Endothelial cell of umbilical vein (primary cell): Measurements from ENCODE around the gene VAV3. TPM values are rescaled to one million over a fixed set of nuclear protein-coding genes. Genes with fewer than 3 reads are reported as not detected.

ENCODE experiments used
- BruUV-seq: library from RNA; stranded (reverse); fragments of 400-500 nt; replicated peaks from 2 replicates; lab custom pipeline; 2021; lab: Mats Ljungman, UMichigan
- CTCF ChIA-PET: fragments of 300-600, 350-600 bp; sonication (Branson Sonifier 250); formaldehyde crosslinking; loops from one replicate; lab custom pipeline; 2021; ENCODE audit warnings: antibody characterized with exemption, inconsistent platforms; lab: Charles Lee
- POLR2A ChIA-PET: fragments of 300-600, 350-600 bp; sonication (Branson Sonifier 250); formaldehyde crosslinking; loops from one replicate; lab custom pipeline; 2021; ENCODE audit warnings: antibody characterized with exemption, inconsistent platforms; lab: Charles Lee
- DNase-seq: peaks from one replicate; pipeline ENCODE4 v3.0.0-alpha.2; 2011; ENCODE audit warnings: low read depth, low spot score
- FAIRE-seq: peaks from 2 replicates; lab custom pipeline; 2011; peaks lifted over from hg19 to GRCh38; lab: Jason Lieb, UNC
- H2AFZ ChIP-seq: 2 replicates; pipeline ENCODE4 v1.6.0; 2012; ENCODE audit warnings: low read depth, low read length, control low read depth, inconsistent platforms
- H3K27ac ChIP-seq: 2 replicates; pipeline ENCODE4 v1.5.1; 2011; ENCODE audit warnings: low read depth, mild to moderate bottlenecking, control low read depth, low read length, moderate library complexity; ENCODE audit not compliant: insufficient read depth
- H3K27me3 ChIP-seq, 2 experiments: 2 replicates each; pipeline versions ENCODE4 v1.6.0 to v1.6.1; 2011; ENCODE audit warnings: low read length in 2 of 2, mixed read lengths in 1 of 2; ENCODE audit not compliant: control insufficient read depth in 2 of 2, insufficient read depth in 2 of 2
- H3K36me3 ChIP-seq, 2 experiments: 2 replicates in 1 of 2; 3 replicates in 1 of 2; pipeline ENCODE4 v1.5.1; 2011; ENCODE audit warnings: low read length in 2 of 2, mild to moderate bottlenecking in 1 of 2, moderate library complexity in 1 of 2; ENCODE audit not compliant: control insufficient read depth in 2 of 2, insufficient read depth in 2 of 2; ENCODE audit errors: extremely low read depth in 1 of 2
- H3K4me1 ChIP-seq: 3 replicates; pipeline ENCODE4 v1.5.1; 2011; ENCODE audit warnings: mild to moderate bottlenecking, low read length; ENCODE audit not compliant: control insufficient read depth, insufficient read depth; ENCODE audit errors: extremely low read depth
- H3K4me2 ChIP-seq: 2 replicates; pipeline ENCODE4 v1.6.1; 2011; ENCODE audit warnings: low read length, control low read depth, mixed read lengths; ENCODE audit not compliant: insufficient read depth
- H3K4me3 ChIP-seq, 3 experiments: fragments of 200-600 bp in 1 of 3; sonication (generic), shearing (Covaris generic) in 1 of 3; replicated peaks in 1 of 3; 2 replicates each; pipeline ENCODE4 v1.5.1; 2011 to 2016; ENCODE audit warnings: control low read depth in 3 of 3, low read length in 3 of 3, mild to moderate bottlenecking in 2 of 3, inconsistent platforms in 1 of 3, low read depth in 1 of 3, moderate library complexity in 1 of 3; ENCODE audit not compliant: insufficient read depth in 1 of 3
- H3K79me2 ChIP-seq: 2 replicates; pipeline ENCODE4 v1.6.0; 2012; ENCODE audit warnings: low read length, inconsistent platforms; ENCODE audit not compliant: control insufficient read depth, insufficient read depth
- H3K9ac ChIP-seq: replicated peaks from 2 replicates; pipeline ENCODE3; 2011; ENCODE audit warnings: low read length, control low read depth; ENCODE audit not compliant: insufficient read depth; ENCODE audit errors: extremely low read depth
- H3K9me1 ChIP-seq: replicated peaks from 3 replicates; pipeline ENCODE4 v1.6.0; 2011; ENCODE audit warnings: mild to moderate bottlenecking, low read length; ENCODE audit not compliant: control insufficient read depth, insufficient read depth; ENCODE audit errors: extremely low read depth
- H3K9me3 ChIP-seq: replicated peaks from 2 replicates; pipeline ENCODE4 v1.5.1; 2012; ENCODE audit warnings: low read length, inconsistent platforms; ENCODE audit not compliant: control insufficient read depth, insufficient read depth
- H4K20me1 ChIP-seq: replicated peaks from 2 replicates; pipeline ENCODE3; 2011; ENCODE audit warnings: mild to moderate bottlenecking, low read length; ENCODE audit not compliant: control insufficient read depth, insufficient read depth; ENCODE audit errors: extremely low read depth
- EZH2 ChIP-seq: IDR thresholded peaks from 2 replicates; pipeline ENCODE4 v1.6.1; 2012; ENCODE audit warnings: borderline replicate concordance, low read depth, mild to moderate bottlenecking, moderate library complexity, low read length, inconsistent platforms; ENCODE audit not compliant: severe bottlenecking
- FOS ChIP-seq: IDR thresholded peaks from 2 replicates; pipeline ENCODE4 v1.6.1; 2011; ENCODE audit warnings: mild to moderate bottlenecking, low read length, moderate library complexity, borderline replicate concordance; ENCODE audit not compliant: insufficient read depth
- GATA2 ChIP-seq: IDR thresholded peaks from 2 replicates; pipeline ENCODE4 v1.7.0; 2011; ENCODE audit warnings: low read depth, mild to moderate bottlenecking, moderate library complexity, mixed read lengths, low read length; ENCODE audit not compliant: insufficient read length, insufficient read depth
- JUN ChIP-seq: IDR thresholded peaks from 2 replicates; pipeline ENCODE4 v1.6.1; 2011; ENCODE audit warnings: borderline replicate concordance, low read depth; ENCODE audit not compliant: insufficient read length, insufficient read depth
- POLR2A ChIP-seq: IDR thresholded peaks from 2 replicates; pipeline ENCODE4 v1.6.1; 2012; ENCODE audit warnings: low read depth, mild to moderate bottlenecking, control low read depth, low read length
- POLR2AphosphoS5 ChIP-seq: IDR thresholded peaks from 2 replicates; pipeline ENCODE4 v1.6.1; 2012; ENCODE audit warnings: low read depth, mild to moderate bottlenecking, control low read depth, low read length, moderate library complexity; ENCODE audit not compliant: insufficient read depth
- dilution Hi-C: fragments of 300-500 bp; cut with MboI; formaldehyde crosslinking; loops from one replicate; pipeline ENCODE4 v1.15.0; 2019; ENCODE audit warnings: low sequenced_read_pairs; ENCODE audit not compliant: extremely low pct_ligation_motif_present
- intact Hi-C: fragments of 100-400 bp; cut with micrococcal nuclease; formaldehyde crosslinking; loops from one replicate; pipeline ENCODE4 v1.10.0; 2022
- polyA plus RNA-seq, 4 experiments: library from polyadenylated mRNA; depleted of rRNA in 3 of 4; stranded (reverse) in 3 of 4; unstranded in 1 of 4; fragments of >200 nt; gene quantifications; 2 replicates each; pipeline versions ENCODE4 v1.2.1 to v1.2.3, GENCODE V29; 2011 to 2012; ENCODE audit warnings: missing spikeins in 1 of 4
- total RNA-seq: library from RNA; stranded (reverse); gene quantifications from 2 replicates; pipeline ENCODE4 v1.2.3, GENCODE V29; 2021
- TF ChIP-seq, protein P1 (sequence below), 2 donors: IDR thresholded peaks; 1 replicate in 1 of 2; 2 replicates in 1 of 2; pipeline ENCODE4 v1.5.1; 2011; ENCODE audit warnings: low read length in 2 of 2, mild to moderate bottlenecking in 2 of 2, moderate library complexity in 2 of 2, control low read depth in 1 of 2, inconsistent platforms in 1 of 2, low read depth in 1 of 2; ENCODE audit not compliant: insufficient read depth in 1 of 2; ENCODE audit errors: extremely low read depth in 1 of 2
- TF ChIP-seq, protein P2 (sequence below): IDR thresholded peaks from 2 replicates; pipeline ENCODE4 v1.6.1; 2011; ENCODE audit not compliant: insufficient read depth, insufficient read length

Gene VAV3
- total and polyA plus RNA-seq, 2 donors (not counting 3 experiments of a cell fraction or from before 2014, with no cell fraction given) = 0.18 to 1.5 TPM

DNA sequence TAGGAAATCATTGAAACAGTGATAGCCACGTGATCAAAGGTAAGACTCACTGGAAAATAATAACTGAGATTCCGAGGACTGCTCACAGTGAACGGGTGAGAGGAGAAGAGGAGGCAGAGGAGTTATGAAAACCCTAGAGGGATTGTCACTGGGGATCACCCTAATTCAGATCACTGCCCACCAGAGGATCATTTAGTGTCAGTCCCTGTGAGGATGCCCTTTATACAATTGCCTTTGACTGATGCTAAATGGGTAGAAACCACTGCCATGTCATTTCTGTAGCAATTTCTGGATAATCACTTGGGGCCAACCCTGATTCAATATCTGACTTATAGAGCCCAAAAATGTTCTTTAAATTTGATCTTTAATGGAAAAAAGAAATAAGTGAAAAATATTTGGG is 14.1 kb upstream of the VAV3 start:
- Histone ChIP-seq H3K4me2 (no peak overlapping the region), H3K27ac (no peak overlapping the region), H4K20me1 (no peaks in the 10 kb centered on the region), H3K9me3 (no peaks in the 10 kb centered on the region), H3K79me2 (no peaks in the 10 kb centered on the region), H3K9ac (no peak overlapping the region), H3K4me3 (no peak overlapping the region), H3K9me1 (no peaks in the 10 kb centered on the region), H3K27me3 (peaks cover 4 to 7% of the 10 kb centered on the region in 2 experiments), H3K4me1 (no peaks in the 10 kb centered on the region), H2AFZ (no peak overlapping the region), H3K36me3 (no peaks in the 10 kb centered on the region)
- DNase-seq = no peak
- no TSS peak for BruUV-seq
- POLR2A ChIA-PET = no interaction called here
- CTCF ChIA-PET = interaction anchor here (2.2 kb wide), 1 partner anchor 196 kb away, joined by 6 read pairs; no protein-coding TSS in a partner anchor
- intact Hi-C loops (no loop called here), dilution Hi-C loops (no loop called here)
- no peak for FAIRE-seq
- TF ChIP-seq EZH2 = no peak
- TF ChIP-seq POLR2A = no peak
- TF ChIP-seq, protein P1, sequence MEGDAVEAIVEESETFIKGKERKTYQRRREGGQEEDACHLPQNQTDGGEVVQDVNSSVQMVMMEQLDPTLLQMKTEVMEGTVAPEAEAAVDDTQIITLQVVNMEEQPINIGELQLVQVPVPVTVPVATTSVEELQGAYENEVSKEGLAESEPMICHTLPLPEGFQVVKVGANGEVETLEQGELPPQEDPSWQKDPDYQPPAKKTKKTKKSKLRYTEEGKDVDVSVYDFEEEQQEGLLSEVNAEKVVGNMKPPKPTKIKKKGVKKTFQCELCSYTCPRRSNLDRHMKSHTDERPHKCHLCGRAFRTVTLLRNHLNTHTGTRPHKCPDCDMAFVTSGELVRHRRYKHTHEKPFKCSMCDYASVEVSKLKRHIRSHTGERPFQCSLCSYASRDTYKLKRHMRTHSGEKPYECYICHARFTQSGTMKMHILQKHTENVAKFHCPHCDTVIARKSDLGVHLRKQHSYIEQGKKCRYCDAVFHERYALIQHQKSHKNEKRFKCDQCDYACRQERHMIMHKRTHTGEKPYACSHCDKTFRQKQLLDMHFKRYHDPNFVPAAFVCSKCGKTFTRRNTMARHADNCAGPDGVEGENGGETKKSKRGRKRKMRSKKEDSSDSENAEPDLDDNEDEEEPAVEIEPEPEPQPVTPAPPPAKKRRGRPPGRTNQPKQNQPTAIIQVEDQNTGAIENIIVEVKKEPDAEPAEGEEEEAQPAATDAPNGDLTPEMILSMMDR (IDR thresholded peaks at IDR 0.05; ENCODE audit: extremely low read depth in 1 of 2, insufficient read depth in 1 of 2, low read depth in 1 of 2, low read length in 2 of 2) = no peak
- TF ChIP-seq GATA2 = no peak
- TF ChIP-seq POLR2AphosphoS5 = no peak
- no peak for TF ChIP-seq JUN
- TF ChIP-seq, protein P2, sequence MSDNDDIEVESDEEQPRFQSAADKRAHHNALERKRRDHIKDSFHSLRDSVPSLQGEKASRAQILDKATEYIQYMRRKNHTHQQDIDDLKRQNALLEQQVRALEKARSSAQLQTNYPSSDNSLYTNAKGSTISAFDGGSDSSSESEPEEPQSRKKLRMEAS = no peak
- TF ChIP-seq FOS = no peak
